Fibroblast of lung (primary cell): ENCODE results near the gene CD68. TPM values are rescaled to one million over a fixed set of nuclear protein-coding genes. Genes with fewer than 3 reads are reported as not detected.
A peak's percentile ranks its signal among the peaks of the same experiment; 100 is the strongest.

ENCODE experiments used
- DNase-seq, 2 donors: peaks; one replicate each; pipeline versions ENCODE4 v3.0.0 to v3.0.0-alpha.2; 2010; ENCODE audit warnings: low read depth in 2 of 2
- H2AFZ ChIP-seq: 2 replicates; pipeline ENCODE4 v1.5.1; 2012; ENCODE audit warnings: low read length, control low read depth, inconsistent platforms
- H3K27ac ChIP-seq: 2 replicates; pipeline ENCODE4 v1.5.1; 2011; ENCODE audit warnings: low read length, control low read depth; ENCODE audit not compliant: insufficient read depth
- H3K27me3 ChIP-seq: 2 replicates; pipeline ENCODE4 v1.5.1; 2011; ENCODE audit warnings: mild to moderate bottlenecking, low read length; ENCODE audit not compliant: control insufficient read depth, insufficient read depth
- H3K36me3 ChIP-seq: 2 replicates; pipeline ENCODE4 v1.5.1; 2011; ENCODE audit warnings: low read length; ENCODE audit not compliant: control insufficient read depth, insufficient read depth
- H3K4me1 ChIP-seq: 2 replicates; pipeline ENCODE4 v1.5.1; 2011; ENCODE audit warnings: low read length; ENCODE audit not compliant: control insufficient read depth, insufficient read depth; ENCODE audit errors: extremely low read depth
- H3K4me2 ChIP-seq: 2 replicates; pipeline ENCODE4 v1.5.1; 2011; ENCODE audit warnings: low read length, control low read depth; ENCODE audit not compliant: insufficient read depth; ENCODE audit errors: extremely low read depth
- H3K4me3 ChIP-seq, 4 experiments: fragments of 200-600 bp in 1 of 4; sonication (generic) in 1 of 4; replicated peaks in 1 of 4; 2 replicates each; pipeline ENCODE4 v1.5.1; 2011 to 2016; ENCODE audit warnings: low read length in 4 of 4, low read depth in 3 of 4, mild to moderate bottlenecking in 3 of 4, control low read depth in 2 of 4, inconsistent platforms in 1 of 4, mixed read lengths in 1 of 4; ENCODE audit not compliant: insufficient read depth in 1 of 4; ENCODE audit errors: control extremely low read depth in 1 of 4
- H3K79me2 ChIP-seq: 2 replicates; pipeline ENCODE4 v1.5.1; 2012; ENCODE audit warnings: mild to moderate bottlenecking, low read length, inconsistent platforms; ENCODE audit not compliant: control insufficient read depth, insufficient read depth
- H3K9ac ChIP-seq: 2 replicates; pipeline ENCODE4 v1.5.1; 2011; ENCODE audit warnings: mild to moderate bottlenecking, low read length, control low read depth; ENCODE audit not compliant: insufficient read depth
- H3K9me3 ChIP-seq: 2 replicates; pipeline ENCODE4 v1.5.1; 2012; ENCODE audit warnings: low read depth, low read length; ENCODE audit not compliant: control insufficient read depth, insufficient read depth
- H4K20me1 ChIP-seq: 2 replicates; pipeline ENCODE4 v1.5.1; 2011; ENCODE audit warnings: low read length; ENCODE audit not compliant: control insufficient read depth, insufficient read depth; ENCODE audit errors: extremely low read depth
- CTCF ChIP-seq, 2 donors: IDR thresholded peaks in 1 of 2; conservative IDR thresholded peaks in 1 of 2; 1 replicate in 1 of 2; 2 replicates in 1 of 2; pipeline ENCODE4 v1.5.1; 2011 to 2012; ENCODE audit warnings: low read length in 2 of 2, control low read depth in 1 of 2, inconsistent platforms in 1 of 2, low read depth in 1 of 2, mild to moderate bottlenecking in 1 of 2
- EZH2 ChIP-seq: IDR thresholded peaks from 2 replicates; pipeline ENCODE4 v1.5.1; 2012; ENCODE audit warnings: low read length, control low read depth, mild to moderate bottlenecking; ENCODE audit errors: missing control alignments
- polyA plus RNA-seq, 2 donors: library from polyadenylated mRNA; depleted of rRNA in 1 of 2; stranded (reverse) in 1 of 2; unstranded in 1 of 2; fragments of >200 nt; gene quantifications; 2 replicates each; pipeline ENCODE4 v1.2.1, GENCODE V29; 2011 to 2012; ENCODE audit warnings: missing spikeins in 1 of 2
- total RNA-seq: library from RNA; depleted of rRNA; stranded (reverse); fragments of >200 nt; gene quantifications from 2 replicates; pipeline ENCODE4 v1.2.1, GENCODE V29; 2014

The CD68 gene
- total and polyA plus RNA-seq, 2 donors (not counting 1 experiment from before 2014, with no cell fraction given) = 29.4 to 90.4 TPM

GRCh38 chr17:7544911-7545310, 34.5 kb upstream of the CD68 start:
- no peak overlapping the region for H3K27ac ChIP-seq
- H4K20me1 ChIP-seq = no peaks in the 10 kb centered on the region
- H3K4me2 ChIP-seq = no peak overlapping the region
- DNase-seq = no peak
- H3K79me2 ChIP-seq = no peaks in the 10 kb centered on the region
- H3K9me3 ChIP-seq = no peaks in the 10 kb centered on the region
- no peak for TF ChIP-seq EZH2
- no peak for TF ChIP-seq CTCF (conservative IDR thresholded peaks at IDR 0.05 in 1 of 2, IDR thresholded peaks at IDR 0.05 in 1 of 2; ENCODE audit: low read depth in 1 of 2, low read length in 2 of 2)
- no peak overlapping the region for H3K9ac ChIP-seq
- no peak overlapping the region for H3K4me3 ChIP-seq
- H3K27me3 ChIP-seq = no peaks in the 10 kb centered on the region
- no peaks in the 10 kb centered on the region for H3K36me3 ChIP-seq
- H3K4me1 ChIP-seq = peaks cover 4% of the 10 kb centered on the region
- H2AFZ ChIP-seq = no peak overlapping the region

GRCh38 chr17:7548585-7549400, 30.6 kb upstream of the CD68 start, which contains the start of gene TNFSF12:
Gene TNFSF12, plus strand, starts transcription at chr17:7549058. Its CDS starts 96 bp downstream, at chr17:7549154.
- H3K27ac ChIP-seq = no peak within 1 kb of the TSS

More at GRCh38 chr17:7548585-7549400, 30.6 kb upstream of the CD68 start, which contains the start of gene TNFSF12:
- H3K4me1 ChIP-seq = peaks cover 4% of the 10 kb centered on the region
- H3K36me3 ChIP-seq = no peaks in the 10 kb centered on the region
- peak within 1 kb of the TSS; percentile 66 for H3K9ac ChIP-seq
- no peak for TF ChIP-seq EZH2
- TF ChIP-seq CTCF (conservative IDR thresholded peaks at IDR 0.05 in 1 of 2, IDR thresholded peaks at IDR 0.05 in 1 of 2; ENCODE audit: low read depth in 1 of 2, low read length in 2 of 2) = peak; percentile 14
- peak within 1 kb of the TSS; percentile 51 to 73 (median 60) for H3K4me3 ChIP-seq
- H4K20me1 ChIP-seq = no peaks in the 10 kb centered on the region
- H3K79me2 ChIP-seq = no peaks in the 10 kb centered on the region
- peak within 1 kb of the TSS; percentile 87 for H2AFZ ChIP-seq
- H3K9me3 ChIP-seq = no peaks in the 10 kb centered on the region
- peak within 1 kb of the TSS; percentile 95 for H3K4me2 ChIP-seq
- H3K27me3 ChIP-seq = no peaks in the 10 kb centered on the region
- peak; percentile 25 to 38 for DNase-seq
